NCI-H345 (cell line): ENCODE measurements around the gene AIG1.
"Not testable (repeated sequence)": the region's sequence is repeated elsewhere in the genome, so short reads cannot be mapped to it uniquely, and the experiment has no call there.

Experiments
- DNase-seq: peaks from one replicate; lab custom pipeline; 2025; lab: John Stamatoyannopoulos, UW

AIG1 gene

GRCh38 chr6:143127941-143128680 is 67.4 kb downstream of the AIG1 start:
- DNase-seq: no peak

- DNase-seq: no peak
Measured at GRCh38 chr6:143128681-143129015, 68.0 kb downstream of the AIG1 start.

- DNase-seq: no peak
Measured at GRCh38 chr6:143130928-143131327, 70.2 kb downstream of the AIG1 start.

- no peak for DNase-seq
Measured at GRCh38 chr6:143135325-143135724, 74.6 kb downstream of the AIG1 start.

GRCh38 chr6:143135797-143136561 is 75.3 kb downstream of the AIG1 start:
- DNase-seq: no peak

- no peak for DNase-seq
Measured at GRCh38 chr6:143136647-143137046, 76.0 kb downstream of the AIG1 start.

GRCh38 chr6:143139239-143139784 is 78.6 kb downstream of the AIG1 start:
- DNase-seq: no peak

GRCh38 chr6:143139884-143140283 is 79.2 kb downstream of the AIG1 start:
- not testable (repeated sequence) for DNase-seq

- no peak for DNase-seq
Measured at GRCh38 chr6:143140767-143141166, 80.1 kb downstream of the AIG1 start.

- DNase-seq: no peak
Measured at GRCh38 chr6:143141442-143141841, 80.8 kb downstream of the AIG1 start.

- DNase-seq: no peak
Measured at GRCh38 chr6:143146186-143146851, 85.6 kb downstream of the AIG1 start.

GRCh38 chr6:143149771-143150170 is 89.1 kb downstream of the AIG1 start:
- no peak for DNase-seq

GRCh38 chr6:143150281-143150680 is 89.6 kb downstream of the AIG1 start:
- no peak for DNase-seq

GRCh38 chr6:143151381-143151780 is 90.7 kb downstream of the AIG1 start:
- DNase-seq: no peak

- DNase-seq: no peak
Measured at GRCh38 chr6:143155681-143156080, 95.0 kb downstream of the AIG1 start.

- DNase-seq: no peak
Measured at GRCh38 chr6:143157131-143157530, 96.4 kb downstream of the AIG1 start.

GRCh38 chr6:143158113-143158581 is 97.5 kb downstream of the AIG1 start:
- no peak for DNase-seq

GRCh38 chr6:143159001-143159400 is 98.3 kb downstream of the AIG1 start:
- DNase-seq: no peak

- DNase-seq: no peak
Measured at GRCh38 chr6:143160015-143160414, 99.3 kb downstream of the AIG1 start.

GRCh38 chr6:143160439-143161220 is 99.9 kb downstream of the AIG1 start:
- no peak for DNase-seq

- no peak for DNase-seq
Measured at GRCh38 chr6:143163621-143164020, 102.9 kb downstream of the AIG1 start.

GRCh38 chr6:143164565-143165105 is 103.9 kb downstream of the AIG1 start:
- DNase-seq: no peak
